NCI-H146 treated with DMSO at 0.1 percent for 48 hours (cell line): ENCODE data around the gene PGLYRP4.

ENCODE experiments used
- DNase-seq: peaks from one replicate; lab custom pipeline; 2025; ENCODE audit not compliant: unreplicated experiment; lab: John Stamatoyannopoulos, UW

Gene PGLYRP4

GRCh38 chr1:153292185-153292584, 56.5 kb downstream of the PGLYRP4 start:
- no peak for DNase-seq

- DNase-seq, result no peak
These were observed 57.1 kb downstream of the PGLYRP4 start for GRCh38 chr1:153291514-153291913.

GRCh38 chr1:153288634-153289275, 59.9 kb downstream of the PGLYRP4 start:
- no peak for DNase-seq
